Hematopoietic multipotent progenitor cell (in vitro differentiated cells): Measurements from ENCODE around the gene PID1. TPM values are rescaled to one million over a fixed set of nuclear protein-coding genes. Genes with fewer than 3 reads are reported as not detected.

ENCODE experiments used
- DNase-seq, 3 donors: peaks; one replicate each; pipeline ENCODE4 v3.0.0-alpha.2; 2011 to 2015; ENCODE audit warnings: low read depth in 2 of 3, low spot score in 2 of 3
- total RNA-seq: library from RNA; depleted of rRNA; stranded (reverse); fragments of >200 nt; gene quantifications from one replicate; pipeline ENCODE4 v1.2.3, GENCODE V29; 2012

The PID1 gene
- total RNA-seq, 1 donor = not detected

DNA sequence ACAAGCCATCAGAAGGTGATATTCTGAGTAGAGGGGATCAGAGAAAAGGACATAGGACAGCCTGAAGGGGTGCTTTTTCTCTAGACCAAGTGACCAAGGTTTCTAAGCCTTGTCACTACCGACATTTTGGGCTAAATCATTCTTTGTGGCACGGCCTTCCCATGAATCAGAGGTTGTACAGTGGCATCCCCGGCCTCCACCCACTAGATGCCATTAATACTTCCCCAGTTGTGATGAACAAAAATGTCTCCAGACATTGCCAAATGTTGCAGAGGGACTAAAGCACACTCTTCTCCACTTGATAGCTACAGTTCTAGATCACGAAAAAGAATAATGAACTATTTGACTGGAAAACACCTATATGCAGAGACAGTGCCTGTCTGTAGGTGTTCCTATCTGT lies 143.6 kb downstream of the PID1 start:
- DNase-seq = no peak

DNA sequence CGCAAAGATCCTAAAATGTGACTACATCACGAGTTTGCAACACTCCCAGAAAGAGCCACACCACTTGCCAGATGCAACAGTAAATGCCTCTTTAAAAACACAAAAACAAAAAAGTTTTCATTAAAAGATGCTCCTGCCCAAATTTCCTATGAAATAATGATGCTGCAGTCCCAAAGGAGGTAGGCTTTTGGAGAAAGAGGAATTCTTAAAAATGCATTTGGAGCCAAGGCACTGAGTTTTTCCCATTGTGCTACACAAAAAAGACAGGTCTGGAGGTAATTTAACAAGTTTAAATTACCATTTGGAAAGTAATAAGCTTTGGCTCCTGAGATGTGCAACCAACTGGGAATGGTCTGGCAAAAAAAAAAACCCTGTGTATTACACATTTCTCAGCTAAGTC lies 145.0 kb downstream of the PID1 start:
- no peak for DNase-seq

DNA sequence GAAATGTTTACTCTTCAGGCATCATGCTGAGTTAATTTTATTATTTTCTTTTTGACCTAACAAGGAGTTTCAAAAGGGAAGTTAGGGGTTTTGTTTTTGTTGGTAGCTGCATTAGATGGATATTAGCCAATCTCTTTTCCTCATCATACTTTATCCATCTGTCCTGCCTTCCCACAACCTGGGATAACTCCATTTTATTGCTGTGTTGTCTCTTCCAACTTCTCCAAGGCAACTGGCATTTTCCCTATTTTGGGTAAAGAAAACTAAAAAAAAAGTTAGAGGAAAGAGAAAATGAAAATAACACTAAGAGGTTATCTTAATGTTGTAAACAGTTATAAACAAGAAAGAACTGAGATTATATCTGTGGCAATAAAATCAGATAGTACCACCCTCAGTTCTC lies 147.0 kb downstream of the PID1 start:
- no peak for DNase-seq

DNA sequence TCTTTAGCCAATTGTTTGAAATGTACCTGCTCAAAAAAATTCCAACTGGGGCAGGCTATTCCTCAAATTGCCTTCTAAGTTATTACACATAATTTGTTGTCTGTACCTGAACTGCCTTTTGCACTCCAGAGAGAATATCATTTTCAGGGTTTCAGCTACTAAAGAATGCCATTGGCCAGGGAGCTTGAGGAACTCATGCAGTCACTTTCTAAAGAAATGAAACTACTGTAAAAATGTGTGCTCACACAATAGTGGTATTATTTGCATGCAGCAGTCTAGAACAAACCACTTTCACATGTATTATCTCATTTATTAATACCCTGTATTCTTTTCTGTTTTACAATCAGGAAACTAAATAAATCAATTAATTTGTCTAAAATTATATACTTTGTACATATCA lies 152.2 kb downstream of the PID1 start:
- DNase-seq = no peak

DNA sequence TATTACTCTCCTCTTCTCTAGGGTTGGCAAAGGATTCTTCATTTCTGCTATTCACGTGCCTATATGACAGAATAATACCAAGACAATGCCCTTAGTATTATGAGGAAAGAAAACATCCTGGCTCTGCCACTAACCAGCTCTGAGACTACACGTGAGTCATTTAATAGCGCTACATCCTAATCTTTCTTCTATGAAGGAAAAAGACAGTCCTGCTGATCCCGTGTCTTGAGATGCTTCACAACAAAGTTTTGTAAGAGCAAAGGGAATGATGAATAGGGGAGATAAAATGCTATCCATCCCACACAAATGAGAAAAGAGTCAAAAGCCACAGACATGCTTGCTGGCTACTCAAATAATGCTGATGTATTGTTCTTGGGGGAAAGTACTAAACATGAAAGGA lies 152.8 kb downstream of the PID1 start:
- no peak for DNase-seq

DNA sequence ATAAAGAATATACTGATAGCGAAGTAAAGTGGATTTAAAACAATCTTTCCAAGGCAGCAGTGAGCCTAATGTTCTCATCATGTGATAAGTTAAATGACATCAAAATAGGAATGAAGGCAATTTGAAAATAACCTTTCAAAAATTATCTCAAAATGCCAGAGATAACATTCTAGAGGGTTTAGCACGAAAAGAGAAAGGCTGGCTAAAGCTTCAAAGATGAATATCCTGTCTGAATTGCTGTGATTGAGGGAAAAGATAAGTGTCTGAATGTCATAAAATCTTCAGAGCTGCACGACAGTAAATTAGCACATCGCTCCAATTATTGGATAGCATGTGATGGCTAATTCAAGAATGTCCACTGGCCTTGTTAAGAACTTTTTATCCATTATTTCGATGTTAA lies 159.3 kb downstream of the PID1 start:
- DNase-seq = no peak

DNA sequence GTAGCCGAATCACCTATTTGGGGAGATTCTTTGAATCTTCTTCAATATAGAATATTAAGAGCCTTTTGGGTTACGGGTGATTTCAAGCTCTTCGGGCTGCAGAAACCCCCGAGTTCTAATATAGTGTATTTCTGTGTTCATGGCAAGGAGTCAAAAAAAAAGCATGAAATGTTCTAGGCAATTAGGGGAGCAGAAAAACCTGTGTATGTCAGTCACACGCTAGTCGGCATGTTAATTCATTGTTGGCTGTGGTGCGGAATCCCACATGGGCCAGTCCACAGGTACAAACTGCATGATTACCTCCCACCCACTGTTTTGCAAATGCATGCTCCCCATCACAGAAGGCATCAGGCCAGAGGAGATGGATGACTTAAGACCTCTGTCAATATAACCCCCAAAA lies 161.9 kb downstream of the PID1 start:
- no peak for DNase-seq

DNA sequence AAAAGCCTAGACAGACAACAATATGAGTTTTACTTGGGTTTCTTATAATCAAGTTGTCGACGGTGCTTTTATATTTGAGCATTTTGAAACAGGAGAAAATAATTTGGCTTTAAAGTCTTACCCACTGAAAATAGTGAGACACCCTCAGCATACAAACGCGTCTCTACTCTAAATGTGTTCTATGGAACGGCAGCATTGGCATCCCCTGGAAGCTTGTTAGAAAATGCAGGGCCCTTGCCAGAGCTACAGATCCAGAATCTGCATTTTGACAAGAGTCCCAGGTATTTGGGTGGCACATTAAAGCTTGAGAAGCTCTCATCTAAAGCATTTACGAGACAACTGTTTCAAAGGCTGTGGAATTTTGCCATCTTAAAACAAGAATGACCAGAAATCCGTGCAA lies 163.5 kb downstream of the PID1 start:
- no peak for DNase-seq

DNA sequence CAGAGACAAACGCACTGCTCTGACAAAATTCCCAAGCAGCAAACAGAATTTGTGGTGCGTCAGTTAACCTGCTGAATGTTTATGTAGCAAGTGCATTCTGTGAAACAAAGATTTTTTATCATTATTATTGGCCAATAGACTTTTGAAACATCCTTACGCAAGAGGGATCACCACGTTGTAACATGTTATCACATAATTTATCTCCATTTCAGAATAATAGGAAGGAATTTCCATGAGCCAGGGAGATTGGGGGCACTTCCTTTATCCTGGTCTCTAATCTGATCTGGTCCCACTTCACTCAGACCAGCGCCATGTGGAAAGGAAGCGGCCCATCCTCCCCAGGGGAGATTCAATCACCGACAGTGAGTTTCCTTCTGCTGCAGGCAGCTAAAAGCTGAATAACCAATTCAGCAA lies 166.1 kb downstream of the PID1 start:
- DNase-seq = no peak

DNA sequence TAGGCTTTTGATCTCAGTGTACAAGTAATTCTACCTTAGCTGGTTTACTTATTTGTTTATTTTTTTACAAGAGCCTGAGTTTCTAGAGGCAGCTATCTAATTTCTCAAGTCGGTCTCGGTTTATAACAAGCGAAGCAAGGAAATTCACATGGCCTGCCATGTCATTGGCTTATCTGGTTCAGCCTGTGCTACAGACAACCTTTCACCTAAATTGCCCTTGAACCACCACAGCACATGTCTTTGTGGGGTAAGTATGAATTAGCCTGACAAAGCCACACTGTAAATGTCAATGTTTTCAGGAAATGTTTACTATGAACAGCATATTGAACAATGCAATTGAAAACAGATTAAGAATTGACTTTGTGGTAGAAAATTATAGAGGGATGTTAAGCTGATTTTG lies 167.1 kb downstream of the PID1 start:
- DNase-seq = no peak

DNA sequence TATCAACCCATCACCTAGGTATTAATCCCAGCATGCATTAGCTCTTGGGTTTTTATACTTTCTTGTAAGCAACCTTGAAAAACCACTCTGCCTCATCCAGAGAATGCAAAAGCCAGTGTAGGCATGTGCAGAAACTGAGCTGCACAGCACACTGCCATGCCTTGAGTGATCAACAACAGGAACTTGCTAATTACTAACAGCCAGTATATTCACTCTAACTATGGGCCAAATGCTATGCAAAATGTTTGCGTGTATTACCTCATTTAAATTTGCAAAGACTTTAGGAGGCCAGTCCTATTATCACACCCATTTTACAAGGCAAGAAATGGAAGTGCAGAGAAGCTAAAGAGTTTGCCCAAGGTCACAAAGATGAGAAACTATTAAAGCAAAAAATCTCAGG lies 169.8 kb downstream of the PID1 start:
- DNase-seq = no peak

DNA sequence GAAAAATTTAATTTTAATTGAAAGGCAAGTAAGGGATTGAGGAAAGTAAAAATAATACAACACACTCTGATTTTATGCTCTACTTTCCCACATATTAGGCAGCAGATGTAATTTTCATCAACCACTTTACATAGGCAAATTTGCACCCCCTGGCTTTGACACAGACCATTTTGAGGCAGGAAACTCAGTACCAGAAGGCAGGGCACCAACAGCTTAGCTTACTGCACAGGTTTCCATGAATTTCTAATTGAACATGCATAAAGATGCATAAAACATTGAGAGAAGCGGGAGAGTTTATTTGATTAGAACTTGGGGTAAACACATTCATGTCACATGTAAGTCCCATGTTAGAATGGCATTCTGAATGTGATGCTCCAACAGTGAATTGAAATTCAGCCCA lies 171.9 kb downstream of the PID1 start:
- no peak for DNase-seq

DNA sequence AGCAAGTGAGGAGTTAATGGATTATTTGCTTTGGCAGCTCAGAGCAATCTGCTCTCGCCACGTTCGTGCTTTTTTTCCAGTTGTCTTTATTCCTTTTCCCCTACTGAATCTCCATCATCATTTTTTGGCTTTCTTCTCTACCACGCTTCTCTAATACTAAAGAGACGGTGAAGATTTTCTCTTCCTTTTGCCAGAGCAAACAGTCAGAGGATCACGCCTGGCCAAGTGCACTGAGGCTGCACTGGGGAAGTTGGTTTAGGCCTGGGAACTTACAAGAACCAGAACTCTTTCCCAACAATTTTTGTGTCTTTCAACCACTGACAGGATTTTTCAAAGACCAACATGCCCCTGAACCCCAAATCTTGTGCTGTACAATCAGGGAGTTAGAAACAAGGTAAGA lies 172.3 kb downstream of the PID1 start:
- no peak for DNase-seq

DNA sequence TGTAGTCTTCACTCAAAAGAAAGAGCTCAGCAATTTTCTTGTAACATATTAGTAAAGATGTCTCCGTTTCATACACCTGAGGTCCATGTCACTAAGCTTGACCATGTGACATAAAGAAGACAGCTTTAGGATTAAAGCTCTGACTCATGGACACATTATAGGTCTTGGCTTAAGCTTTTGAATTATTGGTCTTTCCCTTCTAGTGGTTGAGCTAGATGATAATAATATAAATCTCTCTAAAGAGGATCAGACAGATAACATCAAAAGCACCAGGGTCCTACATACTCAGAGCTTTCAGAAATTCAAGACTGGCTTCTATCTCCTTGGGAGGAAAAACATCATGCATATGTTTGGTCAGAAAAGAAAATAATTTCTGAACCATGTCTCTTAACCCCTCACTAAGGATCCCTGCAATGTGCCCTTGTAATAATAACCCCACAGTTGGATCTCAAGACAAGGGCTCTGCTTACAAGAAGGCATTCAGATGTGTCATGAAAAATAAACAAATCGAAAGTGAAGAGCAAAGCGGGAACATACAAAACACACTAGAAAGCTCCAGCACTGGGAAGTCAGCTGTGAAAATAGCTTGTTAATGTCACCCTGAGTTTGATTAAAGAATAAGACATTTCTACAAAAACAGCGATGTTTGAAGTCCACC lies 174.5 kb downstream of the PID1 start:
- no peak for DNase-seq

DNA sequence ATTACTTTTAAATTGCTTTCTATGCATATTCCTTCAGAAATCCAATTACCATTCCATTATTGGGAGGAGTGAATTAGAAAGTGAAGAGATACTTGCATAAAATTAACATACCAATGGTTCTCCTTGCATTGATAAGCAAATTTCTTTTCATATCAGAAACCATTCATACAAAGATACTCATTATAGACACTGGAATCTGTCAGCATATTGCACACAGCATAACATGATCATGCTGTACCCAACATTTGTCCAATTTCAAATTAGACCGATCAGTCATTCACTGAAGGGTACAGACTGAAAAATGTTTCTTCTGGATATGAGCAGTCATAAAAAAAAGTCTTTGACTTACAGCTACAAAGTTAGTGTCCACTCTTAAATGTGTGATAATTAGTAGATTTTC lies 175.6 kb downstream of the PID1 start:
- no peak for DNase-seq

DNA sequence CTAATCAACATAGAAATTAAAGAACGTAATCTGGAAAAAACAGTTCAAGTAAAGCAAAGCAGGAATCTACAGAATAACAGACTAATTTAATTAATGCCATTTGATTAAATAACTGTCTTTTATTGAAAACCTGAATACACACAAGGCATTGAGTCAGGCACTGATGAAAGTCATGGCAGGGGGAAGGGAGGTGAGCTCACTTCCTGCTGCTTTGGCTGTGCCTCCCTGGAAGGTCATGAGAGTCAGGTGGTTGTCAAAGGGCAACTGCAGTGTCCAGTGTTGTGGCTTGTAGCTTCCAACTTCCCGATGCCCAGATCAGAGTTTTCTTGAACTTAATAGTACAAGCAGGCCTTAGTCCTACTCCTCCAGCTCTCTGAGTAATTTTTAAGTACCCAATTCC lies 180.9 kb downstream of the PID1 start:
- DNase-seq = no peak

DNA sequence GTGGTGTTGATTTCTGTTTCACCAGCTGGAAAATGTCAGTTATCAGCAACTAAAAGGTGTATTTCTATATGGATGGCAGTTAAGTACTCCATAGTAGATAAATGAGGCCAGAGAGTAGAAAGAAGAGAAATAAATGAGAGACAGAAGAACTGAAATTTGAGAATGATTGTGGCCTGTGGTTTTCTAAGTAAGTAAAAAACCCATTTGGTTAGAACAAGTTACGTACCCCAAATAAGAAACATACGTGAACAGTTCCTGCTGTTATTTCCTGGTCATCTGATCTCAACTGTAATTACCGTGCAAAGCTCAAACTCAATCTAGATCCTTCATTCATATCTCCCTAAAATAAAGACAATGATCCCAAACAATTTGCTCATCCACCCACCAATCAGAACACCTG lies 181.3 kb downstream of the PID1 start:
- DNase-seq = no peak

DNA sequence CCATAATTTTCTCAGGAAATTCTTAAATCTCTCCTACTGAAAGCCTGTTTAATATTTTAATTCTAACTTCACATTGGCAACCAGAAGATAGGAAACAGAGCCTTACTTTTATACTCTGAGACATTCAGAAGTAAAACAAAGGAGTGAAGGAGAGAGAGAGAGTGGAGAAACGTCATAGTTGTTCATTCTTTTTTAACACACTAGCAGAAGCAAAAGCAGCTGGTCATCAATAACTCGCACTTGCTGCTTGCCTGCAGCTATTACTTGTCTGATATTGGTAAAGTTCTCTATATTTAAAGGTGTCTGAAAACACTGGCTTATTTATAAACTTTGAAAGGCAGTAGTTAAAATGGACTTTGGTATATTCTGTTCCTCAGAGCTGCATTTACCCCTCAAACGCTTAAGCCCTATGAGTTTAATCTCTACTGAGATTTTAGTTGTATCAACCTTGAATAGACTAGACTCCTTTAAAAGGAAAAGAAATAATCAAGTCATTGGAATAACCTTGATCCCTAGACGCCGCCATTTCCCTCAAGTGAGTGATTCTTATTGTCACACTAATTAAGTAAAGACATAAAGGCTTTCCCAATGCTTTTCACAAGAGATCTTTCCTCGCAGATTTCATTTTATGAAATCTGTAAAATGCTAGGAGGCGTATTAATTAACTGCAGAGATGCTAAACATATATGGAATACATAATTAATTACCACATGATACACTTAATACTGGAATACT lies 182.0 kb downstream of the PID1 start:
- no peak for DNase-seq

DNA sequence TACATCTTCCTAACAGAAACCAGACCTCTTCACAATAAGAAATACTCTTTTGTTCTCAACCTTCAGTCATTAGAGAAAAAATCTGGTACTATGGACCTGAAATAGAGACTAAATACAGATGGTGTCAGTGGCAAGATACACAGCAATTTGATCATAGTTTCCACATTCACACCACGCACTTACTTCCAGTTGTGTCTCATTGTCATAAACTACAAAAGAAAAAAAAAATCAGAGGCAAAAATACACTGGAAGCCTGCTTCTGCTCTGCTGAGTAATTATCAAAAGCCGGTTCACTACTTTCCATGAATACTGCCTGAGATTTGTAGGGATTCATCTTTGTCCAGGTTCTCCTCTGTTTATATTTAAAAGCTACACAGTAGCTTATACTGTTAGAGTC lies 182.6 kb downstream of the PID1 start:
- DNase-seq = no peak

DNA sequence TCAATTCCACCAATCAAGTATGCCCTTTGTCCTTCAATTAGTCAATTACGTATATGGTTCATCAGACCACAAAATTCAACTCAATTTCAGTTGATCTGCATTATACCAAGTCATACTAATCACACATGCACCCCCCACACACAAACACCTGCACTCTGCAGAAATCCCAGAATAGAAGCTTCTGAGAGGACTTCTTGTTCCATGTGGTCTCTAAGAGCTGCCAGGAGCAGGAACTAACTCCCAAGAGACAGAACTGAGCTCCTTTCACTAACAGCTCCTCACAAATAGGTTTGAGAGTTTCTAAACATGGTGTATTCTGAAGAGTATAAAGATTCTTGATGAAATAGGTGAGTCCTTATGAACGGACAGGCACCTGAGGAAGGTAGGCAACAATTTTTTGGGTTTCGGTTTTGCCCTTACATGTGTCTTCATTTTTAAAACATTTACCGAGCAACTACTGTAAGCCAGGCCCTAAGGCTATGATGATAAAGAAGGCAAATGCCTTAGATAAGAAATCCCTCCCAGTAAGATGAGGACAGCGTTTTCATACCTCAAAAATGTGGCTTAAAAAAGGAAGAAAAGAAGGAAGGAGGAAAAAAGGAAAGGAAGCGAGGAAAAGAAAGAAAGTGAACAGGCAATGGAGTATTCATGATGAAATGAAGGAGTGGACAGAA lies 183.1 kb downstream of the PID1 start:
- DNase-seq = no peak

DNA sequence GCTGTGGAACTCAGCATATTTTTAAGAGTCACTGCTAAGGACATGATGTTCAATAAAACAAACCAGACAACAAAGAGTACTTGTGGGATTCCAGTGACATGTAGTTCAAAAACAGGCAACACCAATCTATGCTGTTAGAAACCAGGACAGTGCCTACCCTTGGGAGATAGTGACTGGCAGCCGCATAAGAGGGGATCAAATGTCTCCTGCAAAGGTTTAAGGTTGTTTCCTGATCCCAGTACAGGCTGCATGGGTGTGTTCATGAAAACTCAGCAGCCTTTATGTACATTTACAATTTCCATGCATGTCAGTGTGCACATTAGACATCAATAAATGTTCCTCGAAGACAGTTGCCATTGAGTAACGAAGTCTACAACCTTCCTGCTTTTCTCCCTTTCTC lies 183.8 kb downstream of the PID1 start:
- DNase-seq = no peak

DNA sequence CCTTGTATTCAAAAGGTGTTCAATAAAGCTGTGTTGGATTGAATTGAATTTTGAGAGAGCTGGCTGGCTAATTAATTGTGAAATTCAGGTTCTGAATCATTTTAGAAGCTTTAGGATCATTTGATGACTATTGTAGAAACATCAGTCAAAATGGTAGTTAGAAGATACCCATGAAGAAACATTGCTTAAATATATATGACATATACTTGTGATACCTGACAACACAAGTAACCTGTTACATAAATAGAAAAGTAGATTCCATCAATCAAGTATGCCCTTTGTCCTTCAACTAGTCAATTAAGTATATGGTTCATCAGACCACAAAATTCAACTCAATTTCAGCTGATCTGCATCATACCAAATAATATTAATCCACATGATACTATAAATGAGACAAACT lies 185.6 kb downstream of the PID1 start:
- DNase-seq = no peak
